Hindlimb muscle (tissue), 1 donor: ENCODE measurements around the gene KIAA0408. TPM values are rescaled to one million over a fixed set of nuclear protein-coding genes. Genes with fewer than 3 reads are reported as not detected.

ENCODE experiments used
- DNase-seq: peaks from one replicate; pipeline ENCODE4 v3.0.0-alpha.2; 2013
- polyA plus RNA-seq: library from polyadenylated mRNA; unstranded; fragments of 120-200 nt; gene quantifications from one replicate; pipeline ENCODE4 v1.2.1, GENCODE V29; 2013; ENCODE audit not compliant: insufficient read length

KIAA0408 gene
- 15.4 TPM for polyA plus RNA-seq

DNA sequence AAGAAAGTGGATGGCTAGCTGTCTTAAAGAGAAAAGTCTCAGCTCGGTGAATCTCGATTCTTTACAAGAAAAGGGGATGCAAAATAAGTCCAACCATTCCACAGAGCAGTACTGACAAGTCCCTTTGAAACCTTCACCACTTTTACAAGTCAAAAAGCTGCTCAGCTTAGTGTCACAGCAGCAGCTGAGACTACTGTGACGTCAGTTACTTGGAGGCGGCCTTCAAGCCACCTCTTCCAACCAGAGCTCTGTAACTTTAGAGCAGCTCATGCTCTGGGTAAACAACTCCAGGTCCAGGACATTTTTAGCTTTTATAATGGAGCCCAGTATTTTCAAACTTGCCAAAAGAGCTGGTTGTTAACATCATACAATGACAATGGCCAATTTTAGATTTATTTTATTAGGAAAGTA, at the start of gene KIAA0408:
Gene KIAA0408, minus strand, starts transcription at position 159 of the 411 bp plus-strand sequence. CDS start 5,408 bp downstream, outside the sequence.
- peak; percentile 88 for DNase-seq

- no peak for DNase-seq
Observed at GRCh38 chr6:127506894-127507293, 47.7 kb upstream of the KIAA0408 start.

- DNase-seq: no peak
Observed at GRCh38 chr6:127503022-127503421, 43.8 kb upstream of the KIAA0408 start.

GRCh38 chr6:127497410-127497809, 38.2 kb upstream of the KIAA0408 start:
- no peak for DNase-seq

DNA sequence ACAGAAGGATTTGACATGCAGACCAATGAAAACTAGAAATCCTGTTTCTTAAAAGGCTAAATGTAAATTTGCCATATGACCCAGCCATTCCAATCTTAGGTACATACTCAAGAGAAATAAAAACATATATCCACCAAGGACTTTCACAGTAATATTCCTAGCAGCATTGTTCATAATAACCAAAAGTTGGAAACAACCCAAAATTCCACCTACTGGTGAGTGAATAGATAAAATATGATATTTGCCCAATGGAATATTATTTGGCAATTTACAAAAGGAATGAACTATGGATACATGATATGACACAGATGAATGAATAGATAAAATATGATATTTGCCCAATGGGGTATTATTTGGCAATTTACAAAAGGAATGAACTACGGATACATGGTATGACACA, 37.3 kb upstream of the KIAA0408 start:
- no peak for DNase-seq

- DNase-seq: no peak
Observed at GRCh38 chr6:127494240-127494767, 35.1 kb upstream of the KIAA0408 start.

GRCh38 chr6:127489248-127489647, 30.1 kb upstream of the KIAA0408 start:
- DNase-seq: no peak

- no peak for DNase-seq
Observed at GRCh38 chr6:127486934-127487333, 27.7 kb upstream of the KIAA0408 start.

DNA sequence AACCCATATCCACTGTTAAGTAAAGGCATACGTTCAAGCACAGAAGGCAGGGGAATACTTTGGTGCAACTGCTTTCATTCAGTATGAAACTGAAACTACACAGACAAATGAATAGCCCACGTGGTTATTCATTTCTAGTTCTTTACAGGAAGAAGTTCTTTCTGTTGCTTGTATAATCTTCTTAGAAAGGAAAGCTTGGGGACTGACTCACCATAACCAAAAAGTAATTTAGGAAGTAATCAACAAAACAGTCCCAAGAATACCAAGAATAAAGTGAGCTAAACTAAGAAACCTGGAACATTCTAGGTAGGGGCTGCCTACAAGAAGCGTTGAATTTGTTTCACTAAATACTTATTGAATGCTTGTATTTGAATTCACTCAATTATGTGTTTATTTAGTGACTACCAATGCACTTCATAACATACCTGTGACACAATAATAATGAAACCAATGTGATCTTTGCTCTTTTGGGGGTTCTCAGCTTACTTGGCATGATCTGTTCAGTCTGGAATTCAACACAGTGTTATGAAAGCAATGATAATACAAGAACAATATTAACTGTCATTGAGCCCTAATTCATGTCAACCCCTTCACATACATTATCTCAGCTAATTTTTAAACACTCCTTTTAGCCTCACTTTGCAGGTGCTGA, 25.1 kb upstream of the KIAA0408 start:
- DNase-seq: no peak

- no peak for DNase-seq
Observed at GRCh38 chr6:127483399-127484055, 24.3 kb upstream of the KIAA0408 start.

DNA sequence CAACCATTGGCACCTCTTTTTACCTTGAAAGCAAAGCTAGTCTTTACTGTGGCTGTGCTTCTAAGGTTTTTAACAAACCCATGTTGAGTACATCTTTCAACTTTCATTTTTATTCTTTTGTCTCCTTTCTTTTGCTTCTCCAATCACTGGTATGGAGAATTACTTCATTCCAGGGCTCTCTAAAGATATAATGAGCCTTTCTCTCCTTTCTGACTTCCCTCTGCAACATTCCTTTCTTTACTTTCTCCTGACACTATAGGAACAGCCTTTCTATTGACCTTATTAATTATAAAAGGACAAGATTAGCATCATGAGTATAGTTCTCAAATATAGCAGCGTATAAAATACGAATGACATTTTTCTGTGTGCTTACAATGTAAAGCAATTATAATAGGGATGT, 23.1 kb upstream of the KIAA0408 start:
- no peak for DNase-seq

DNA sequence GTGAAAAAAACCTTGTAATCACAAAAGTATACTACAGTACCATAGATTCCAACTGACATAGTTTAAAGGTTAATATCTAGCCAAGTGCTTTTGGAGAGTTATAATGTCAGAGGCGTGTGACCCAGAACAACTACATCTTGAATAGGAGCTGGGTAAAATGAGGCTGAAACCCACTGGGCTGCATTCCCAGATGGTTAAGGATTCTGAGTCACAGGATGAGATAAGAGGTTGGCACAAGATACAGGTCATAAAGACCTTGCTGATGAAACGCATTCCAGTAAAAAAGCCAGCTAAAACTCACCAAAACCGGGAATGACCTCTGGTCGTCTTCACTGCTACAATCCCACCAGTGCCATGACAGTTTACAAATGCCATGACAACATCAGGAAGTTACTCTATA, 22.4 kb upstream of the KIAA0408 start:
- no peak for DNase-seq

- DNase-seq: no peak
Observed at GRCh38 chr6:127481111-127481510, 21.9 kb upstream of the KIAA0408 start.

GRCh38 chr6:127477658-127478057, 18.5 kb upstream of the KIAA0408 start:
- DNase-seq: no peak

- DNase-seq: no peak
Observed at GRCh38 chr6:127475823-127476176, 16.6 kb upstream of the KIAA0408 start.

GRCh38 chr6:127475135-127475822, 16.1 kb upstream of the KIAA0408 start:
- DNase-seq: no peak

GRCh38 chr6:127471379-127472255, 12.4 kb upstream of the KIAA0408 start:
- DNase-seq: no peak

DNA sequence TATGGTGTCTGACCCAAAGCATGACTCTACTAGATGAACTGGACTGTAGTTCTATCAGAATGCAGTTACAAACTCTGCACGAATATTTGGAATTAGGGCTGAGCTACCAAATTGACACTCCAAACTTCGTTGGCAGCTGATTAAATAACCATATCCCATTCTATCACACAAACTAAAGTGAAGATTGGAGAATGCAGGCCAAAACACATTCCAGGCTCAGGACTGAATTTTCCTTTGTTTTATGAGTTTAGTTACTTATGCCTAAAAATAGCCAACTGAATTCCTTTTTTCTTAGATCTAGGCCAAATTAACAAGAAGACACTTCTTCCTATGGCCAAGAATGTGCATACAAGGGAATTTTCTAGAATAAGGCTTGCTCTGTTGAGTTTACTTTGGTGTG, 9.7 kb upstream of the KIAA0408 start:
- no peak for DNase-seq

DNA sequence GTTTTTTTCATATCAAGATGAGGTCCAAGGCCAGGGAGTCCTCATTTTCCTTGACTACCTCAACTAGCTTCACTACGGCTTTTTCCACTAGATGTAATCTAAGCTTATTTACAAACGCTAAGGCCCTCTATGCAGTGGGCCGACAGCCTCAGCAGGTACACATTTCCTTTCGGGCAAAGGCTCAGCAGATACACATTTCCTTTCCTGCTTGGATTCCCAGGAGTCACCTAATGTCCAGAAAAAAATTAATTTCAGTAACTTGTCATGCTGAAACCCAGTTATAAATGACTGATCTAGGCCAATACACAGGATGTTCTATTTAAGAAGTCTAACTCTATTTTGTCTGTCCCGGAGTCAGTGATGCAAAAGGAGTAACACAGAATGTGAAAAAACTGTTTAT, 7.2 kb upstream of the KIAA0408 start:
- no peak for DNase-seq

DNA sequence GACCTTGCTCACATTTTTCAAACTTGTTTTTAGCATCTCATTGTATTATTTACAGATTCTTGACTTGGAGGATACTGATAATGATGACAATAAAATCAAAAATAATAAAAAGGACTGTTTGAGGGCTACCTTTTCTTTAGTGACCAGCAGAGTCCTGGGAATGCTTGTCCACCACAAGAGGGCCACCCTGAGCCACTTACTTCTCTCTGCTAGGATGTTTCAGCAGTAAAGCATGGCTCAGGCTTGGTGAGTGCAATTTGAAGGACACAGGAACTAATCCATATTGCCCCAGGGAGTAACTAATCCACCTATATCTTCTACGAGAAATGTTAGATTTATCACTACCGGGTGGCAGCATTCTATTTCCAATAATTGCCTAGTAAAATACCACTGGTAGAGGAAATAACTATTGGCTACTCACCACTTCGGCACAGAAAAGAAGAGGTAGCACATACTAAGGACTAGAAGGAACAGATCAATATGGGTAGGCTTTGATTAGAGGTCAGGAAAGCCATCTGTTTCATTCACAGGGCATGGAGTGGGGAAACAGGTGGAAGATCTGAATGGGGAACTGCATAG, 5.8 kb upstream of the KIAA0408 start:
- DNase-seq: peak; percentile 69

DNA sequence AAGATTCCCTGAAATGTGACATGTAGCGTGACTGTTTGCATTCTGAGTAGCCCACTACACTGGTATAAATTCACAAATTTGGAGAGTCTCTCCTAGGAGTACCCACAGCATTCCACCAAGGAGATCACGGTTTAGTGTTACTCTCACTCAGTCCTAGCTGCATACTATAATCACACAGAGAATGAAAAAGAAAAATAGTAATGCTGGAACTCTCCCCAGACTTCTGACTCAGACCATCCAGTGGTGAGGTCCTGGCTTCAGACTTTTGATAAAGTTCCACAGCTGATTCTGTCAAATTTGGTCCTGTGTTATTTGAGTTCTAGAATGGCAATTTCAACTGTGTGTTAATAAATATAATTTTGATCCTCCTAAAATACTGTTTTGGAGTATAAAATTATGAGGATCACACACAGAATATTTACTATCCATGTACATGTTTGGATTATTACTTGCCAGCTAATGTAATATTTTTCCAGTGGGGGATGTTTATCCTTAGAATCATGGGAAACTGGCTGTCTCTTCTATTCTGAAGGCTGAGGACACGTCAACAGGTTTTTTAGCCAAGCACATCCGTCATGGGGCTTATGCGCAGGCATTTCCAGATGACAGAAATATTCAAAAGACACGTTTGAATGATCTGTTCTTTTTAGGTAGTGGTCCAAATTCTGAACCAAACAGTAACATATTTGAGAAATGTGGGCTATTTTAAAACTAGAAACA, 5.1 kb upstream of the KIAA0408 start:
- peak; percentile 73 for DNase-seq

- no peak for DNase-seq
Observed at GRCh38 chr6:127463056-127463455, 3.9 kb upstream of the KIAA0408 start.
